Measurements from ENCODE around the gene ACSS3. TPM values are rescaled to one million over a fixed set of nuclear protein-coding genes. Genes with fewer than 3 reads are reported as not detected.

Gene ACSS3
- total and polyA plus RNA-seq, 2 donors (not counting 3 experiments of a cell fraction or from before 2014, with no cell fraction given): 0.12 to 0.86 TPM

- Histone ChIP-seq H3K27ac (ENCODE audit: insufficient read depth, low read depth, low read length) (peak overlapping the region; percentile 19), H2AFZ (ENCODE audit: low read depth, low read length) (peak overlapping the region; percentile 46), H3K9ac (replicated peaks; ENCODE audit: extremely low read depth, insufficient read depth, low read length) (no peak overlapping the region), H3K79me2 (ENCODE audit: control insufficient read depth, insufficient read depth, low read length) (no peaks in the 10 kb centered on the region), H3K36me3 (ENCODE audit: control insufficient read depth in 2 of 2, extremely low read depth in 1 of 2, insufficient read depth in 2 of 2, low read length in 2 of 2) (no peaks in the 10 kb centered on the region), H3K9me3 (replicated peaks; ENCODE audit: control insufficient read depth, insufficient read depth, low read length) (no peaks in the 10 kb centered on the region), H3K4me1 (ENCODE audit: control insufficient read depth, extremely low read depth, insufficient read depth, low read length) (peaks cover 15% of the 10 kb centered on the region), H4K20me1 (replicated peaks; ENCODE audit: control insufficient read depth, extremely low read depth, insufficient read depth, low read length) (no peaks in the 10 kb centered on the region), H3K4me2 (ENCODE audit: insufficient read depth, low read length) (peak overlapping the region; percentile 72), H3K4me3 (replicated peaks in 1 of 3; ENCODE audit: insufficient read depth in 1 of 3, low read depth in 1 of 3, low read length in 3 of 3) (peak overlapping the region in 1 of 3 experiments; percentile 5), H3K9me1 (replicated peaks; ENCODE audit: control insufficient read depth, extremely low read depth, insufficient read depth, low read length) (no peaks in the 10 kb centered on the region), H3K27me3 (ENCODE audit: control insufficient read depth in 2 of 2, insufficient read depth in 2 of 2, low read length in 2 of 2) (peaks cover 2 to 6% of the 10 kb centered on the region in 2 experiments)
- dilution Hi-C loops (cut with MboI; ENCODE audit: extremely low pct_ligation_motif_present, low sequenced_read_pairs) (no loop called here), intact Hi-C loops (cut with micrococcal nuclease) (loop anchor here (5.0 kb wide), 2 partner anchors 134 to 141 kb away; partner anchors contain the start of gene LIN7A)
- FAIRE-seq: peak; percentile 93
- TF ChIP-seq GATA2 (IDR thresholded peaks at IDR 0.05; ENCODE audit: insufficient read depth, insufficient read length, low read depth, low read length) (peak; percentile 25), FOS (IDR thresholded peaks at IDR 0.05; ENCODE audit: borderline replicate concordance, insufficient read depth, low read length) (peak; percentile 89), POLR2AphosphoS5 (IDR thresholded peaks at IDR 0.05; ENCODE audit: insufficient read depth, low read depth, low read length) (peak; percentile 76), JUN (IDR thresholded peaks at IDR 0.05; ENCODE audit: borderline replicate concordance, insufficient read depth, insufficient read length, low read depth) (peak; percentile 80), EZH2 (IDR thresholded peaks at IDR 0.05; ENCODE audit: borderline replicate concordance, low read depth, low read length, severe bottlenecking) (no peak), CTCF (IDR thresholded peaks at IDR 0.05; ENCODE audit: extremely low read depth in 1 of 2, insufficient read depth in 1 of 2, low read depth in 1 of 2, low read length in 2 of 2) (no peak), MAX (IDR thresholded peaks at IDR 0.05; ENCODE audit: insufficient read depth, insufficient read length) (no peak), POLR2A (IDR thresholded peaks at IDR 0.05; ENCODE audit: low read depth, low read length) (no peak), MYC (IDR thresholded peaks at IDR 0.05; ENCODE audit: low read depth, low read length) (no peak)
- ChIA-PET CTCF (interaction anchor here (0.9 kb wide), 2 partner anchors 10 to 241 kb away, joined by 3 read pairs; no protein-coding TSS in a partner anchor), POLR2A (no interaction called here)
- no TSS peak for BruUV-seq (replicated peaks)
- DNase-seq (ENCODE audit: low read depth, low spot score): peak; percentile 90
These were observed 754 bp downstream of the ACSS3 start for GRCh38 chr12:81078469-81079196.

All from endothelial cell of umbilical vein (primary cell).